HG03039 (cell line): ENCODE data around the gene FRMD4A.

Experiments
- ATAC-seq: cut with Tn5 transposase; IDR thresholded peaks from one replicate; pipeline ENCODE4 v1.9.1; 2021; ENCODE audit warnings: mild to moderate bottlenecking, moderate library complexity; ENCODE audit not compliant: unreplicated experiment

The FRMD4A gene

GRCh38 chr10:13604357-13605040 lies 726.2 kb downstream of the FRMD4A start:
- no peak for ATAC-seq

GRCh38 chr10:13597909-13598308 lies 732.8 kb downstream of the FRMD4A start:
- ATAC-seq = no peak

GRCh38 chr10:13594641-13595040 lies 736.1 kb downstream of the FRMD4A start:
- ATAC-seq = no peak
